Measurements from ENCODE around the gene IPMK. TPM values are rescaled to one million over a fixed set of nuclear protein-coding genes. Genes with fewer than 3 reads are reported as not detected.
"Not testable (repeated sequence)": the region's sequence is repeated elsewhere in the genome, so short reads cannot be mapped to it uniquely, and the experiment has no call there.

Gene IPMK
- total and polyA plus RNA-seq, 5 donors from 2014 or later, result 1.3 to 4.2 (median 2.1) TPM

GRCh38 chr10:58239561-58240169 is 28.0 kb downstream of the IPMK start:
- peaks cover 16% of the 10 kb centered on the region for H3K36me3 ChIP-seq (ENCODE audit: control insufficient read depth, insufficient read depth, low read length)
- peaks cover 11 to 42% (median 34%) of the 10 kb centered on the region in 4 donors for H3K4me1 Mint-ChIP-seq
- peaks cover 44% of the 10 kb centered on the region for H3K36me3 Mint-ChIP-seq
- no peaks in the 10 kb centered on the region for H3K9me3 ChIP-seq (ENCODE audit: control insufficient read depth in 2 of 2, low read length in 2 of 2)
- peaks cover 0 to 8% (median 2%) of the 10 kb centered on the region in 7 donors for H3K9me3 Mint-ChIP-seq
- H3K27ac Mint-ChIP-seq, result peak overlapping the region in 1 of 3 donors; percentile 57
- H3K27ac ChIP-seq (ENCODE audit: insufficient read depth, low read length, poor library complexity, severe bottlenecking), result no peak overlapping the region
- no peak for DNase-seq
- H3K4me3 Mint-ChIP-seq, result peak overlapping the region in 1 of 4 donors; percentile 44
- no peaks in the 10 kb centered on the region for H3K27me3 ChIP-seq (ENCODE audit: control insufficient read depth, insufficient read depth, low read length)
- no peak overlapping the region for H3K4me3 ChIP-seq (ENCODE audit: low read depth, low read length)
- H3K27me3 Mint-ChIP-seq, result no peaks in the 10 kb centered on the region
- no peak for ATAC-seq (ENCODE audit: low read depth in 2 of 2)
- no peaks in the 10 kb centered on the region for H3K4me1 ChIP-seq (ENCODE audit: control insufficient read depth, insufficient read depth, low read length, poor library complexity, severe bottlenecking)

- Mint-ChIP-seq H3K4me1 (peaks cover 15 to 40% (median 29%) of the 10 kb centered on the region in 4 donors), H3K27me3 (no peaks in the 10 kb centered on the region), H3K27ac (no peak overlapping the region), H3K4me3 (no peak overlapping the region), H3K9me3 (peaks cover 0 to 8% (median 2%) of the 10 kb centered on the region in 7 donors), H3K36me3 (peaks cover 55% of the 10 kb centered on the region)
- Histone ChIP-seq H3K27me3 (ENCODE audit: control insufficient read depth, insufficient read depth, low read length) (no peaks in the 10 kb centered on the region), H3K4me1 (ENCODE audit: control insufficient read depth, insufficient read depth, low read length, poor library complexity, severe bottlenecking) (no peaks in the 10 kb centered on the region), H3K4me3 (ENCODE audit: low read depth, low read length) (no peak overlapping the region), H3K9me3 (ENCODE audit: control insufficient read depth in 2 of 2, low read length in 2 of 2) (no peaks in the 10 kb centered on the region), H3K27ac (ENCODE audit: insufficient read depth, low read length, poor library complexity, severe bottlenecking) (no peak overlapping the region), H3K36me3 (ENCODE audit: control insufficient read depth, insufficient read depth, low read length) (peaks cover 19% of the 10 kb centered on the region)
- DNase-seq, result peak in 1 of 3 donors; percentile 4
- ATAC-seq (ENCODE audit: low read depth in 2 of 2), result no peak
Observed at GRCh38 chr10:58237014-58237834, 30.5 kb downstream of the IPMK start.

GRCh38 chr10:58229856-58230255 is 37.8 kb downstream of the IPMK start:
- not testable (repeated sequence) for H3K9me3 Mint-ChIP-seq; H3K9me3 ChIP-seq (ENCODE audit: control insufficient read depth in 2 of 2, low read length in 2 of 2); DNase-seq; H3K4me3 ChIP-seq (ENCODE audit: low read depth, low read length); H3K27me3 Mint-ChIP-seq; H3K4me1 ChIP-seq (ENCODE audit: control insufficient read depth, insufficient read depth, low read length, poor library complexity, severe bottlenecking); ATAC-seq (ENCODE audit: low read depth in 2 of 2); H3K4me3 Mint-ChIP-seq; H3K27ac Mint-ChIP-seq; H3K27ac ChIP-seq (ENCODE audit: insufficient read depth, low read length, poor library complexity, severe bottlenecking); H3K27me3 ChIP-seq (ENCODE audit: control insufficient read depth, insufficient read depth, low read length)
- peaks cover 21% of the 10 kb centered on the region for H3K36me3 ChIP-seq (ENCODE audit: control insufficient read depth, insufficient read depth, low read length)
- peaks cover 61% of the 10 kb centered on the region for H3K36me3 Mint-ChIP-seq
- H3K4me1 Mint-ChIP-seq, result peaks cover 0 to 14% (median 7%) of the 10 kb centered on the region in 4 donors

- H3K27me3 Mint-ChIP-seq, result no peaks in the 10 kb centered on the region
- H3K4me3 Mint-ChIP-seq, result no peak overlapping the region
- Histone ChIP-seq H3K27me3 (ENCODE audit: control insufficient read depth, insufficient read depth, low read length) (no peaks in the 10 kb centered on the region), H3K9me3 (ENCODE audit: control insufficient read depth in 2 of 2, low read length in 2 of 2) (no peaks in the 10 kb centered on the region), H3K4me3 (ENCODE audit: low read depth, low read length) (no peak overlapping the region), H3K4me1 (ENCODE audit: control insufficient read depth, insufficient read depth, low read length, poor library complexity, severe bottlenecking) (no peaks in the 10 kb centered on the region), H3K27ac (ENCODE audit: insufficient read depth, low read length, poor library complexity, severe bottlenecking) (no peak overlapping the region), H3K36me3 (ENCODE audit: control insufficient read depth, insufficient read depth, low read length) (peaks cover 18% of the 10 kb centered on the region)
- no peak for ATAC-seq (ENCODE audit: low read depth in 2 of 2)
- peaks cover 34% of the 10 kb centered on the region for H3K36me3 Mint-ChIP-seq
- no peak for DNase-seq
- H3K27ac Mint-ChIP-seq, result no peak overlapping the region
- H3K9me3 Mint-ChIP-seq, result no peaks in the 10 kb centered on the region
- peaks cover 0 to 7% (median 5%) of the 10 kb centered on the region in 4 donors for H3K4me1 Mint-ChIP-seq
Observed at GRCh38 chr10:58225654-58226053, 42.0 kb downstream of the IPMK start.

- Mint-ChIP-seq H3K4me3 (no peak overlapping the region), H3K27ac (no peak overlapping the region), H3K9me3 (no peaks in the 10 kb centered on the region), H3K4me1 (peaks cover 0 to 7% (median 5%) of the 10 kb centered on the region in 4 donors), H3K27me3 (no peaks in the 10 kb centered on the region), H3K36me3 (peaks cover 26% of the 10 kb centered on the region)
- DNase-seq, result no peak
- Histone ChIP-seq H3K27ac (ENCODE audit: insufficient read depth, low read length, poor library complexity, severe bottlenecking) (no peak overlapping the region), H3K9me3 (ENCODE audit: control insufficient read depth in 2 of 2, low read length in 2 of 2) (no peaks in the 10 kb centered on the region), H3K4me3 (ENCODE audit: low read depth, low read length) (no peak overlapping the region), H3K4me1 (ENCODE audit: control insufficient read depth, insufficient read depth, low read length, poor library complexity, severe bottlenecking) (no peaks in the 10 kb centered on the region), H3K36me3 (ENCODE audit: control insufficient read depth, insufficient read depth, low read length) (peaks cover 5% of the 10 kb centered on the region), H3K27me3 (ENCODE audit: control insufficient read depth, insufficient read depth, low read length) (no peaks in the 10 kb centered on the region)
- no peak for ATAC-seq (ENCODE audit: low read depth in 2 of 2)
Observed at GRCh38 chr10:58220769-58221451, 46.8 kb downstream of the IPMK start.

GRCh38 chr10:58219875-58220274 is 47.8 kb downstream of the IPMK start:
- ATAC-seq (ENCODE audit: low read depth in 2 of 2), result no peak
- Histone ChIP-seq H3K36me3 (ENCODE audit: control insufficient read depth, insufficient read depth, low read length) (no peaks in the 10 kb centered on the region), H3K27ac (ENCODE audit: insufficient read depth, low read length, poor library complexity, severe bottlenecking) (no peak overlapping the region), H3K4me1 (ENCODE audit: control insufficient read depth, insufficient read depth, low read length, poor library complexity, severe bottlenecking) (no peaks in the 10 kb centered on the region), H3K27me3 (ENCODE audit: control insufficient read depth, insufficient read depth, low read length) (no peaks in the 10 kb centered on the region), H3K4me3 (ENCODE audit: low read depth, low read length) (no peak overlapping the region), H3K9me3 (ENCODE audit: control insufficient read depth in 2 of 2, low read length in 2 of 2) (no peaks in the 10 kb centered on the region)
- DNase-seq, result no peak
- Mint-ChIP-seq H3K4me3 (no peak overlapping the region), H3K27ac (no peak overlapping the region), H3K36me3 (peaks cover 30% of the 10 kb centered on the region), H3K27me3 (no peaks in the 10 kb centered on the region), H3K4me1 (peaks cover 0 to 10% (median 5%) of the 10 kb centered on the region in 4 donors), H3K9me3 (no peaks in the 10 kb centered on the region)

GRCh38 chr10:58217612-58218011 is 50.1 kb downstream of the IPMK start:
- Mint-ChIP-seq H3K4me1 (peaks cover 0 to 17% (median 9%) of the 10 kb centered on the region in 4 donors), H3K36me3 (peaks cover 35% of the 10 kb centered on the region), H3K27me3 (no peaks in the 10 kb centered on the region), H3K4me3 (no peak overlapping the region), H3K9me3 (peaks cover 0 to 2% (median 0%) of the 10 kb centered on the region in 7 donors), H3K27ac (peak overlapping the region in 1 of 3 donors; percentile 64)
- no peak for ATAC-seq (ENCODE audit: low read depth in 2 of 2)
- DNase-seq, result no peak
- Histone ChIP-seq H3K9me3 (ENCODE audit: control insufficient read depth in 2 of 2, low read length in 2 of 2) (no peaks in the 10 kb centered on the region), H3K36me3 (ENCODE audit: control insufficient read depth, insufficient read depth, low read length) (no peaks in the 10 kb centered on the region), H3K4me1 (ENCODE audit: control insufficient read depth, insufficient read depth, low read length, poor library complexity, severe bottlenecking) (no peaks in the 10 kb centered on the region), H3K27ac (ENCODE audit: insufficient read depth, low read length, poor library complexity, severe bottlenecking) (no peak overlapping the region), H3K4me3 (ENCODE audit: low read depth, low read length) (no peak overlapping the region), H3K27me3 (ENCODE audit: control insufficient read depth, insufficient read depth, low read length) (no peaks in the 10 kb centered on the region)
